Mononuclear cell (primary cell): ENCODE measurements around the gene AARS2. TPM values are rescaled to one million over a fixed set of nuclear protein-coding genes. Genes with fewer than 3 reads are reported as not detected.
"Not testable (repeated sequence)": the region's sequence is repeated elsewhere in the genome, so short reads cannot be mapped to it uniquely, and the experiment has no call there.

Experiments used
- H3K27me3 ChIP-seq: 2 replicates; pipeline ENCODE4 v1.6.0; 2011; ENCODE audit warnings: low read length, control low read depth; ENCODE audit not compliant: insufficient read depth
- H3K4me1 ChIP-seq: 2 replicates; pipeline ENCODE4 v1.5.1; 2011; ENCODE audit warnings: mild to moderate bottlenecking, low read length, control low read depth; ENCODE audit not compliant: insufficient read depth
- H3K4me3 ChIP-seq: 2 replicates; pipeline ENCODE4 v1.5.1; 2011; ENCODE audit warnings: mild to moderate bottlenecking, low read length, moderate library complexity
- H3K9me3 ChIP-seq: 2 replicates; pipeline ENCODE4 v1.5.1; 2011; ENCODE audit warnings: low read depth, mild to moderate bottlenecking, control low read depth, low read length
- total RNA-seq: library from RNA; depleted of rRNA; stranded (reverse); fragments of >200 nt; gene quantifications from one replicate; pipeline ENCODE4 v1.2.3, GENCODE V29; 2012

The AARS2 gene
- total RNA-seq, 1 donor: 4.9 TPM

GRCh38 chr6:44339301-44339700, 26.2 kb upstream of the AARS2 start:
- no peak overlapping the region for H3K4me3 ChIP-seq
- H3K9me3 ChIP-seq: no peaks in the 10 kb centered on the region
- peaks cover 31% of the 10 kb centered on the region for H3K27me3 ChIP-seq
- peaks cover 15% of the 10 kb centered on the region for H3K4me1 ChIP-seq

GRCh38 chr6:44338228-44339122, 25.3 kb upstream of the AARS2 start:
- H3K4me1 ChIP-seq: peaks cover 24% of the 10 kb centered on the region
- peaks cover 23% of the 10 kb centered on the region for H3K27me3 ChIP-seq
- no peak overlapping the region for H3K4me3 ChIP-seq
- H3K9me3 ChIP-seq: no peaks in the 10 kb centered on the region

GRCh38 chr6:44335631-44336030, 22.5 kb upstream of the AARS2 start:
- Histone ChIP-seq H3K9me3 (no peaks in the 10 kb centered on the region), H3K4me1 (peaks cover 21% of the 10 kb centered on the region), H3K4me3 (no peak overlapping the region), H3K27me3 (no peaks in the 10 kb centered on the region)

- Histone ChIP-seq H3K9me3 (no peaks in the 10 kb centered on the region), H3K27me3 (peaks cover 14% of the 10 kb centered on the region), H3K4me3 (no peak overlapping the region), H3K4me1 (peaks cover 21% of the 10 kb centered on the region)
Observed at GRCh38 chr6:44333942-44334341, 20.8 kb upstream of the AARS2 start.

- Histone ChIP-seq H3K9me3 (no peaks in the 10 kb centered on the region), H3K4me1 (peaks cover 21% of the 10 kb centered on the region), H3K27me3 (peaks cover 15% of the 10 kb centered on the region)
Observed at GRCh38 chr6:44333273-44333919, 20.2 kb upstream of the AARS2 start.

GRCh38 chr6:44332585-44332984, 19.4 kb upstream of the AARS2 start:
- Histone ChIP-seq H3K4me1 (peaks cover 21% of the 10 kb centered on the region), H3K9me3 (no peaks in the 10 kb centered on the region), H3K27me3 (peaks cover 17% of the 10 kb centered on the region), H3K4me3 (no peak overlapping the region)

More at GRCh38 chr6:44333273-44333919, 20.2 kb upstream of the AARS2 start:
- no peak overlapping the region for H3K4me3 ChIP-seq

- Histone ChIP-seq H3K4me1 (peaks cover 21% of the 10 kb centered on the region), H3K27me3 (peaks cover 19% of the 10 kb centered on the region), H3K4me3 (no peak overlapping the region), H3K9me3 (no peaks in the 10 kb centered on the region)
Observed at GRCh38 chr6:44329858-44330257, 16.7 kb upstream of the AARS2 start.

- H3K27me3 ChIP-seq: peaks cover 19% of the 10 kb centered on the region
- H3K4me1 ChIP-seq, H3K9me3 ChIP-seq, H3K4me3 ChIP-seq: not testable (repeated sequence)
Observed at GRCh38 chr6:44328203-44328602, 15.1 kb upstream of the AARS2 start.

- H3K27me3 ChIP-seq: peaks cover 19% of the 10 kb centered on the region
- no peak overlapping the region for H3K4me3 ChIP-seq
- H3K9me3 ChIP-seq: no peaks in the 10 kb centered on the region
- H3K4me1 ChIP-seq: peaks cover 2% of the 10 kb centered on the region
Observed at GRCh38 chr6:44327760-44328159, 14.6 kb upstream of the AARS2 start.

- Histone ChIP-seq H3K27me3 (peaks cover 19% of the 10 kb centered on the region), H3K4me3 (no peak overlapping the region), H3K4me1 (no peaks in the 10 kb centered on the region), H3K9me3 (no peaks in the 10 kb centered on the region)
Observed at GRCh38 chr6:44327096-44327495, 13.9 kb upstream of the AARS2 start.

GRCh38 chr6:44321210-44321609, 8.1 kb upstream of the AARS2 start:
- Histone ChIP-seq H3K4me3 (no peak overlapping the region), H3K4me1 (no peaks in the 10 kb centered on the region), H3K9me3 (no peaks in the 10 kb centered on the region), H3K27me3 (peaks cover 8% of the 10 kb centered on the region)

- not testable (repeated sequence) for H3K4me3 ChIP-seq, H3K27me3 ChIP-seq, H3K9me3 ChIP-seq
- H3K4me1 ChIP-seq: peaks cover 10% of the 10 kb centered on the region
Observed at GRCh38 chr6:44317136-44317631, 4.0 kb upstream of the AARS2 start.

- Histone ChIP-seq H3K4me1 (peaks cover 16% of the 10 kb centered on the region), H3K4me3 (no peak overlapping the region), H3K9me3 (no peaks in the 10 kb centered on the region), H3K27me3 (peaks cover 8% of the 10 kb centered on the region)
Observed at GRCh38 chr6:44316481-44316880, 3.3 kb upstream of the AARS2 start.

- peaks cover 8% of the 10 kb centered on the region for H3K27me3 ChIP-seq
- peaks cover 16% of the 10 kb centered on the region for H3K4me1 ChIP-seq
- H3K9me3 ChIP-seq: no peaks in the 10 kb centered on the region
- H3K4me3 ChIP-seq: no peak overlapping the region
Observed at GRCh38 chr6:44315951-44316350, 2.8 kb upstream of the AARS2 start.

- Histone ChIP-seq H3K9me3 (no peaks in the 10 kb centered on the region), H3K27me3 (peaks cover 8% of the 10 kb centered on the region), H3K4me1 (peaks cover 16% of the 10 kb centered on the region), H3K4me3 (no peak overlapping the region)
Observed at GRCh38 chr6:44315516-44315915, 2.4 kb upstream of the AARS2 start.
